ENCODE measurements around the gene ATP11A.

DNA sequence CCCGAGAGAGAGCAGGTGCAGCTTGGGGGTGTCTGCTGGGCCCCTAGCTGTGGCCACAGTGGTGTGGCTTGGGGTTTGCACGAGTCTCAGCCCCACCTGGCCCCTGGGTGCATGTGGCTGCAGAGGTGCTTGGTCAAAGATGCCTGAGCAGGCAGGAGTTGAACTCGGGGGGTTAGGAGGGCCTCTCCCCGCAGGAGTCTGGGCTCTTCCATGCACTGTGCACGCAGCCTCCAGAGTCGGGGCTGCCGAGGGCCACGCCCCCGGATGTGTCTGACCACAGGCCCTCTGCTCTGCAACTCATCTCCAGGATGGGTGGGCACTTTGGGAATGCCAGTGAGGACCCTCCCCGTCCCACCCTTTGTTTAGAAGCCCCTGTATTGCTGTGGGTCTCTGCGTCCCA lies 187.7 kb downstream of the ATP11A start:
- no peak for TF ChIP-seq EZH2 (IDR thresholded peaks at IDR 0.05; ENCODE audit: borderline replicate concordance, low read depth, low read length, severe bottlenecking)
- TF ChIP-seq, protein P1, sequence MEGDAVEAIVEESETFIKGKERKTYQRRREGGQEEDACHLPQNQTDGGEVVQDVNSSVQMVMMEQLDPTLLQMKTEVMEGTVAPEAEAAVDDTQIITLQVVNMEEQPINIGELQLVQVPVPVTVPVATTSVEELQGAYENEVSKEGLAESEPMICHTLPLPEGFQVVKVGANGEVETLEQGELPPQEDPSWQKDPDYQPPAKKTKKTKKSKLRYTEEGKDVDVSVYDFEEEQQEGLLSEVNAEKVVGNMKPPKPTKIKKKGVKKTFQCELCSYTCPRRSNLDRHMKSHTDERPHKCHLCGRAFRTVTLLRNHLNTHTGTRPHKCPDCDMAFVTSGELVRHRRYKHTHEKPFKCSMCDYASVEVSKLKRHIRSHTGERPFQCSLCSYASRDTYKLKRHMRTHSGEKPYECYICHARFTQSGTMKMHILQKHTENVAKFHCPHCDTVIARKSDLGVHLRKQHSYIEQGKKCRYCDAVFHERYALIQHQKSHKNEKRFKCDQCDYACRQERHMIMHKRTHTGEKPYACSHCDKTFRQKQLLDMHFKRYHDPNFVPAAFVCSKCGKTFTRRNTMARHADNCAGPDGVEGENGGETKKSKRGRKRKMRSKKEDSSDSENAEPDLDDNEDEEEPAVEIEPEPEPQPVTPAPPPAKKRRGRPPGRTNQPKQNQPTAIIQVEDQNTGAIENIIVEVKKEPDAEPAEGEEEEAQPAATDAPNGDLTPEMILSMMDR (IDR thresholded peaks at IDR 0.05; ENCODE audit: extremely low read depth in 1 of 2, insufficient read depth in 1 of 2, low read depth in 1 of 2, low read length in 2 of 2) = no peak
- TF ChIP-seq POLR2A (IDR thresholded peaks at IDR 0.05; ENCODE audit: low read depth, low read length) = no peak
- no peak for TF ChIP-seq POLR2AphosphoS5 (IDR thresholded peaks at IDR 0.05; ENCODE audit: insufficient read depth, low read depth, low read length)
- TF ChIP-seq FOS (IDR thresholded peaks at IDR 0.05; ENCODE audit: borderline replicate concordance, insufficient read depth, low read length) = no peak
- TF ChIP-seq, protein P2, sequence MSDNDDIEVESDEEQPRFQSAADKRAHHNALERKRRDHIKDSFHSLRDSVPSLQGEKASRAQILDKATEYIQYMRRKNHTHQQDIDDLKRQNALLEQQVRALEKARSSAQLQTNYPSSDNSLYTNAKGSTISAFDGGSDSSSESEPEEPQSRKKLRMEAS (IDR thresholded peaks at IDR 0.05; ENCODE audit: insufficient read depth, insufficient read length) = no peak
- TF ChIP-seq MYC (IDR thresholded peaks at IDR 0.05; ENCODE audit: low read depth, low read length) = no peak
- TF ChIP-seq JUN (IDR thresholded peaks at IDR 0.05; ENCODE audit: borderline replicate concordance, insufficient read depth, insufficient read length, low read depth) = no peak
- no peak for TF ChIP-seq GATA2 (IDR thresholded peaks at IDR 0.05; ENCODE audit: insufficient read depth, insufficient read length, low read depth, low read length)

All from endothelial cell of umbilical vein (primary cell).